Fibroblast of the aortic adventitia (primary cell): ENCODE data around the gene TEFM. TPM values are rescaled to one million over a fixed set of nuclear protein-coding genes. Genes with fewer than 3 reads are reported as not detected.

Experiments
- DNase-seq: peaks from one replicate; pipeline ENCODE4 v3.0.0-alpha.2; 2010; ENCODE audit warnings: low read depth
- H3K4me3 ChIP-seq: 2 replicates; pipeline ENCODE4 v1.5.1; 2011; ENCODE audit warnings: low read depth, mild to moderate bottlenecking, control low read depth, low read length, moderate library complexity
- CTCF ChIP-seq: IDR thresholded peaks from 2 replicates; pipeline ENCODE4 v1.5.1; 2011; ENCODE audit warnings: mild to moderate bottlenecking, low read length, control low read depth, inconsistent platforms; ENCODE audit not compliant: insufficient read depth
- total RNA-seq: library from RNA; depleted of rRNA; stranded (reverse); fragments of >200 nt; gene quantifications from 2 replicates; pipeline ENCODE4 v1.2.3, GENCODE V29; 2012; ENCODE audit warnings: low replicate concordance

The TEFM gene
- total RNA-seq, 1 donor, result 21.0 TPM

DNA sequence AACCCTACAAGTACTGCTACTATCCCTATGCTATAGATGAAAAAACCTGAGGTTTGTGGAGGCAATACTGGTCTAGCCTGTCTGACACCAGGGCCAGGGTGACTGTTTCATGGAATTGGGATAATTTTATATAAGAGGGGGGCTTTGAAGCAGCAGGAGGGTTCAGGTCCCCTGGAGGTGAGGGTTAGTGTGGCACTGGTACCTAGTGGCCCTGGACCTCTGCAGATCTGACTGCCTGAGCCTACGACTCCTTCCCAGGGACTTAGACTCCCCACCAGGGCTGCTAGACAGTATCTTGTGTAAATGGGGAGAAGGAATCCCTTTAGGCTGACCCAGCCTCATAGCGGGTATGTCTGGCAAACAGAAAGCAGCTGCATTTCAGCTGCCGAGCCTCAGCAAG lies 22.5 kb upstream of the TEFM start:
- DNase-seq, result no peak
- H3K4me3 ChIP-seq, result no peak overlapping the region
- TF ChIP-seq CTCF, result no peak

DNA sequence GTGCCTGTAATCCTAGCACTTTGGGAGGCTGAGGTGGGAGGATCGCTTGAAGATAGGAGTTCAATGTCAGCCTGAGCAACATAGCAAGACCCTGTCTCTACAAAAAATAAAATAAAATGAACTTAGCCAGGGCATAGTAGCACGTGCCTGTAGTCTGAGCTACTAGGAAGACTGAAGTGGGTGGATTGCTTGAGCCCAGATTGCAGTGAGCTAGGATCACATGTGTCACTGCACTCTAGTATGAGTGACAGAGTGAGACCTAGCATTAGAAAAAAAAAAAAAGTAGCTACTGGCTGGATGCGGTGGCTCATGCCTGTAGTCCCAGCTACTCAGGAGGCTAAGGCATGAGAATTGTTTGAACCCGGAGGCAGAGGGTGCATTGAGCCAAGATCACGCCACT lies 21.7 kb upstream of the TEFM start:
- no peak for DNase-seq
- no peak for TF ChIP-seq CTCF
- no peak overlapping the region for H3K4me3 ChIP-seq

DNA sequence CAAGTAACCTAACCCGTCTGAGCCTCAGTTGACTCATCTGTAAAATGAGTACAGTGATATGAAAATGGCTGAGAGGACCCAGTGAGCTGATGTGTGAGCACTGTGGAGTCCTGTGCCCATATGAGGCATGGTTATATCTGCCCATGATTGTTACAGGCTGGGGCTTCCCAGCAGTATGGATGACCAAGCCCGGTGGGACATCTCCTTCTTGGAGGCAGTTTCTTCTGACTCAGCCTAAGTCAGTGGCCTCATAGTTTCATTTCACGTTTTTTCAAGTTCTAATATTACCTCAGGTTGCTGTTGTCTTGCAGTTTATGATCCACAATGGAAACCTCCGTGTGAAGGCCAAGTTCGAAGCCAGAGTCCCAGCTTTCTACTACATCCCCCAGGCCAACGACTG lies 20.5 kb upstream of the TEFM start:
- no peak overlapping the region for H3K4me3 ChIP-seq
- no peak for TF ChIP-seq CTCF
- DNase-seq, result no peak

DNA sequence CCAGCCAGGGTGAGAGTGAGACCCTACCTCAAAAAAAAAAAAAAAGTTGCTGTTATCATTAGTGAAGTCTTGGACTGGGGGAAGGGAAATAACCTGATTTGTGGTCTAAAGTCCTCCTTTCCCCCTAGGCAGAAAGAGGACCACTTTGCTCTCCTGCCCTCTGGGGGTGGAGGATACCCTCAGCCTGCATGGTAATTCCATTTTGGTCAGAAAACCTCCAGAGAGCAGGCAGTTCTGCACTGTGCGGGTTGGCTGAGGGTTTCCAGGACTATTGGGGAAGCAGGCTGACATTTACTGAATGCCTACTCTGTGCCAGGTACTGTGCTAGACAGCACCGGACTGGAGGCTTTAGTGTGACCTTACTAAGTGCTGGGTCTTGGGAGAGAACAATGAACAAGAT lies 18.3 kb upstream of the TEFM start:
- no peak for TF ChIP-seq CTCF
- DNase-seq, result no peak
- H3K4me3 ChIP-seq, result no peak overlapping the region

- no peak for TF ChIP-seq CTCF
- no peak for DNase-seq
- peak overlapping the region; percentile 42 for H3K4me3 ChIP-seq
These were observed 16.4 kb upstream of the TEFM start for GRCh38 chr17:30922235-30923030.

DNA sequence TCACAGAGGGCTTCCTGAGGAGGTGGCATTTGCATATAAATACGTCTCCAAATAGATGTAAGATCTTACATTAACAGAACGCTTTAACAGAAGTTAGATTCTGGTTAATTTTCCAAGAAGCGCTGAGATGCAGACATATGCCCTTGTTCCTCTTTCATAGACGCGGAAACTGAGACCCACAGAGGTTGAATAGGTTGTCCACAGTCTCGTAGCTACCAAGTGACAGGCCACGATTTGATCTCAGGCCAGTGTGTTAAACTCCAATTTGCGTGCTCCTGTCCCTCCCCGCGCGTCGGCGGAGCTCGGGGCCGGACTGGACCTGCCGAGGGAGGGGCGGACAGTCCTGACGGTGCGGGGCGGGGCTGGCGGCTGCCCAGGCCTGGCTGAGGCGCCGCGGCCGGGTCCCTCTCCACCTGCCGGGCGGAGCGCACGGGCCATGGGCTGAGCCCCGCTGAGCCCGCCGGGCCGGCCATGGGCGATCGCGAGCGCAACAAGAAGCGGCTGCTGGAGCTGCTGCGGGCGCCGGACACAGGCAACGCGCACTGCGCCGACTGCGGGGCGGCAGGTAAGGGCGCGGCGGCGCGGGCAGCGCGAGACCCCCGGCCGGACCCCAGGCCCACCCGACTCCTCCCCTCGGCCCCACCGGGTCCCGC lies 15.6 kb upstream of the TEFM start, which contains the start of gene ADAP2:
ADAP2 (plus strand) TSS at position 402 of the 653 bp plus-strand sequence; CDS start at position 472, 70 bp downstream.
- no peak for TF ChIP-seq CTCF
- peak within 1 kb of the TSS; percentile 42 for H3K4me3 ChIP-seq
- no peak for DNase-seq
